ENCODE results near the gene ZNF438.
"Not testable (repeated sequence)": the region's sequence is repeated elsewhere in the genome, so short reads cannot be mapped to it uniquely, and the experiment has no call there.

ZNF438 gene

DNA sequence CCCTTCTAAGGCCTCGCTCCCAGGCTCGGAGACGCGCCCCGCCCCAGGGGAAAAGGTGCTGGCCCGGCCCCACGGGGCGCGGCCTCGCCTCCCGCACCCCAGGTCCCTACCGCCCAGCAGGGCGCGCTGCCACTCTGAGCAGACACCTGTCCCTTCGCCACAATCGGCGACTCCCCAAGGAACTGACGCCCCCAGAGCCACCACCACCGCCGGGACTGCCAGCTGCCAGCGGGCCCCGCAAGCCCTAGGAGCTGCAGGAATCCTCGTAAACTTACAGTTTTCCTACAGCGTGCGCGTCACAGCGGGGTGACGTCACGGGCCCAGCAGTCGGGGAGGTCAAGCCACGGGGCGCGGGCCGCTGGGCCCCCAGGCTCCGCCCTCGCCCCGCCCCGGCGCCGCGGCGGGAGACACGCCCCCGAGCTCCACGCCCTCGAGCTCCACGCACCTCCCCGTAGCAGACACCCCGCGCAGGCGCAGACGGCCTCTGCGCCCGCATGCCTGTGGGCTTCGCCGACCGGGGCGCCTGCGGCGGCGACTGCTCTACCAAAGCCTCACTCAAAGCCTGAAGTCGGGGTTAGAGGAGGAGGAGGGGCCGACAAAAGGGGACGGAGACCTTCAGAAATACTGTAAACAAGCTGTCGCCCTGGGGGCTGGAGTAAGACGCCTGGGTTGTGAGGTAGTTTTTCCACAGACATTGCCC lies at the start of gene ZNF438:
ZNF438 (minus strand) TSS at position 308 of the 700 bp plus-strand sequence. CDS start 154,831 bp downstream, outside the sequence.
- peak; percentile 93 for DNase-seq (ENCODE audit: low spot score)

DNA sequence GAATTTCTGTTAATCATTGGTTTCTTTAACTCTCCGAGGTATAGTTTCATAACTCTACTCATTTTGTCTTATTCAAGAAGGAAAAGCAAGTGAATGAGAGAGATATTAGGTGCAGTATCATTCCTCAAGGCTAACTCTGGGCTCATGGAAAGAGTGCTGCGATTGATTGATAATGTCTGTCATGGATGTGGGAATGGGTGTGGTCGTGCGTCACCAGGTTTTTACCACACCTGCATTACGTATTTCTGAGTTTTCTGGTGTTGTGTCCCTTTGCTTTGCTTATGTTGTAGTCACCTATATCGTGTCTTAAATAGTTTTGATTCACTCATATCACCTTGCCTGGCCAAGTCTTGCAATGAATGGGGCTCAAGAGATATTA lies 44.9 kb upstream of the ZNF438 start:
- DNase-seq (ENCODE audit: low spot score) = no peak

GRCh38 chr10:31075881-31076609 lies 44.4 kb upstream of the ZNF438 start:
- DNase-seq (ENCODE audit: low spot score) = no peak

DNA sequence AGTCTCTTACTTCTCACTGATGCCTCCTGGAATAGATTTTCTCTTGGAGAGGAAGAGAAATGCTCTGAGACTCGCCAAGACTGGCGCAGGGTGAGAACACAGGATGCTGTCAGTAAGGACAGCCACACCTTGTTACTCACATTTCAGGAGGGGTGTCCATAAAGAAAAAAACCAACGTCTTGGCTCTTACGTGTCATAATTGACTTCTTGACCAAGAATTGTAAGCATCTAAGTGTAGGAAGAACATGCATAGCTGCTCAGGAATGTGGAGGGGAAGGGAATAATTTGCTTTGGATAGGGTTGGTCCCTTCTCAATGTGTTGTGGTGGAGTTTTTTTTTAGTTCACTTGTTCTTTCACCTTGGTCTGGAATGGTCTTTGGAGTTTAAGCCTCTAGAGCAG lies 43.8 kb upstream of the ZNF438 start:
- no peak for DNase-seq (ENCODE audit: low spot score)

- no peak for DNase-seq (ENCODE audit: low spot score)
These were observed 43.0 kb upstream of the ZNF438 start for GRCh38 chr10:31074722-31075086.

GRCh38 chr10:31073996-31074721 lies 42.5 kb upstream of the ZNF438 start:
- DNase-seq (ENCODE audit: low spot score) = no peak

DNA sequence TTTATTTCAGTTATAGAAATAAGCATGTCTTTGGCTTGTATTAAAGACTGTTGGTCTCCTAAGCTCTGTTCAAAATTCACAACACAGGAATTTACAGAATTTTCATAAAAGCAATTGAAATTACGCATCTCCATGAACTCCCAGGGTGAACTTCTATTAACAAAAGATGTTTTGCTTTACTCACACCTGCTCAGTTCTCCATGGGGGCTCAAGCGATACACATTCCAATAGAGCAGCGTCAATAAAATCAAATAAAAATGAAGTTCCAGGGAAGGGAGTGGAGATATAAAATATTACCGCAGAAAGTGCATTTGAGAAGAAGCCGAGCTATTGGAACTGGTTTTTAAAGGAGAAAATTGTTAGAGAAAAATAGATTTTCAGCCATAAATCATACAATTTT lies 41.5 kb upstream of the ZNF438 start:
- DNase-seq (ENCODE audit: low spot score) = no peak

DNA sequence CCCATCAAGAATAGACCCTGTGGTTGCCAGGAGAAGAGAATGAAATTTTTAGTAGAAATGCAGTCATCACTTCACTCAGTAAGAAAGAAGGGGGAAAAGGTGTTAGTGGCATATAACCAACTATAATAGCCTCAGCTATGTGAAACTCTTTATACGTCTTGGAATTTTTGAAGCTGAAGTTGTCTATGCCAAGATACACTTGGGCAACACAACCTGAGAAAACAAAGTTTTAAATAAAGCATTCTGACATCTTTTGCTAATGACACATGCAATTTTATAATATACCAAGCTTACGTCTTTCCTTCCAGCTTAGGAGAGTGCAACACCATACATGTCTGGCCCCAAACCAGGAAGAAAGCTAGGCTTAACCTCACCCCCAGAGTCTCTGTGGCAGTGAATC lies 40.8 kb upstream of the ZNF438 start:
- DNase-seq (ENCODE audit: low spot score) = no peak

GRCh38 chr10:31071232-31072005 lies 39.8 kb upstream of the ZNF438 start:
- DNase-seq (ENCODE audit: low spot score) = no peak

DNA sequence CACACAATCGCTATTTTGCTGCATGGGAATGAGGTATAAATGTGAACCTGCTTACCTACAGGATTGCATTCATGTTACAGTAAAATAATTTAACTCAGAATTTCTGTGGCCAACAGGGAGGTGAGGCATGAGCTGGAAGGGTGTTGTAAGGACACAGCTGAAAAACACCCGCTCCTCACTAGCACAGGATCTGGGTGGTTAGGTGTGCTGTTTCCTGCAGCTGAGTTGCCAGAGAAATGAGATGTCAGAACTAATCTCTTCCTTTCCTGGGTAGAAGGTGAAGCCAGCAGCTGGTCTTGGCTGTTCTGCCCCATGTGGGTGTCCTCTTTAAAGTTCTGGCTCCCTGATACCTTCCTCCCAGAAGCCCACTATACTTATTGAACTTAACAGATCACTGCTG lies 39.0 kb upstream of the ZNF438 start:
- DNase-seq (ENCODE audit: low spot score) = no peak

DNA sequence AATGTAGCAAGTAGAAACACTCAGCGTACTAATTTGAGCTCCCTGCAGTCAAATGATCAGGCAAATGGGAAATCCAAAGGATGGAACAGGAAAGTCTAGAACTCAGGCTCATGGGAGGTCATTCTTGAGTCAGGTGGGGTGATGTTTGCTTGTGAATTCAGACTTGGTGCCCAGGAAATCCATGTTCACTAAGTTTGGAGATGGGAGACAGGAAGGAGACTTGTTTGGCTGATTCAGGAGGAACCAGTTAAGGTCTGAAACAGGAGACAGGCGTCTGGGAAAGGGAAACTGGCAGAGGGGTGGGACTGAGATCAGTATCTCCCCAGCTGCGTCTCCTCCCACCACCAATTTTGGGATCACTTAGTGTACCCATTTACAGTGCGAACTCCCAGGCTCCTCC lies 38.4 kb upstream of the ZNF438 start:
- DNase-seq (ENCODE audit: low spot score) = no peak

- DNase-seq (ENCODE audit: low spot score) = no peak
These were observed 37.7 kb upstream of the ZNF438 start for GRCh38 chr10:31069411-31069810.

GRCh38 chr10:31064348-31064747 lies 32.7 kb upstream of the ZNF438 start:
- DNase-seq (ENCODE audit: low spot score) = no peak

- no peak for DNase-seq (ENCODE audit: low spot score)
These were observed 32.2 kb upstream of the ZNF438 start for GRCh38 chr10:31063841-31064240.

DNA sequence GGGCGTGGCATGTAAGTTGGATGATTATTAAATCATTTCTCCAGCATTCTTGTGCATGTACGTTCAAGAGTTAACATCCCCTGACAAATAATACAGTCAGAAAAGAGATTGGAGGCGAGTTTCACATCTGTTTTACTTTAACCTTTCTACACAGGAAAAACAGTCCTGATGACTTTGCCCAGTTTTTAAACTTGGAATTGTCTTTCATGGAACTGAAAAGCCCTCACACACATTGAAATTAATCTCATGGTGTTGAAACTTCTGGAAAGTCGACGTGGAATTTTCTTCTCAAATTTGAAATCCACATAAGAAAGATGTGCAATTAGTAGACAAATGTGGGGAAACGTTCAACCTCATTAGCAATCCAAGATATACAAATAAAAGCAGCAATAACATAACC lies 31.2 kb upstream of the ZNF438 start:
- no peak for DNase-seq (ENCODE audit: low spot score)

DNA sequence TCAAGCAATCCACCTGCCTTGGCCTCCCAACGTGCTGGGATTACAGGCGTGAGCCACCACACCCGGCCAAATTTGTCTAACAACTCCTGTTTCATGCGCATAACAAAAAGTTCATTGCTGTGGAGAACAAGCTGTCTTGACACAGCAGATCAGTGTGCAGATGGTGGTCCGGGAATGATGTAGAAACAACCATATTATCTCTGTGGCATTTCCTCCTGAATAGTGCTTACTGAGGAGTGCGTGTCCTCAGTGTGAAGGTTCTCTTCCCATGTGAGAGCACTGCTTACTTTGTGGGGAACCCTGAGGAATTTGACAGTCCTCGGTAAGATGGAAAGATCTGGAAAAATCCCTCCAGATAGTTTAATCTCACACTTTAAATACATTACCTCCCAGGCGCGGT lies 30.3 kb upstream of the ZNF438 start:
- no peak for DNase-seq (ENCODE audit: low spot score)

DNA sequence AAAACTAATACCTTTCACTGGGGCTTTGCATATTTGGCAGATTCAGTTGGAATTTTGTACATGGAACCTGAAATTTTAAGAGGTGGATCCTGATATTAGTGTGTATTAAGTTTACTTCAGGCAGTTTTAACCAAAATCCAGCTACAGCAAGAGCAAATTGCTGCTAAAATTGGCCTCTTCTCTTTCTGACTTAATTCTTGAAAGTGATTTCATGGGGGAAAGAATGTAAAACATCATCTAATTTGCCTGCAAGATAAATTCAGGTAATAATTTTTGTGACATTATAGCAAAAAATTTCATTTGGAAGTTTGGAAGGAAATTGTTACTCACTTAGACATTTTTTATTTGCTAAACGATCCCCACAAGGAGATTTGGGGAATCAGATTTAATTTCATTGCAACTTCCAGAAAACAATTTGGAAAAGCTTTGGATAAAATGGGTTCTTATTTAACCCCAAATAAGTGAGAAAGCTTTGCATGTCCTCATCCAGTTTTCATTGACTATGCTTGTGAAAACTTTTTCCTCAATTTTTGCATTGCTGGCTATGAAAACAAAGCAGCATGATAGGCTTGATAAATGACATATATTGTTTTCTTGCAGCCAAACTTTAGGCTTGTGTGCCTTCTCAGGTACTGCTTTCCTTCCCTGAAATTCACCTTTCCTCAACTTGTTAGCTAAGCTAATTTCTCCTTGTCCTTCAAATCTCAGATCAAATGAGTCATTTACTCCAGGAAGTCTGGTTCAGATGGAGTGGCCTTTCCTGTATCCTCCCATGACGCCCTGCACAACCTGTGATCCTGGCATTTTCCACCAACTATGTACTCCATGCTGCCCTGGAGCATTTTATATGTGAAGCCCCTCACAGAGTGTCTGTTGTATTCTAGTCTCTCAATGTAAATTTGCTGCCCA lies 27.4 kb upstream of the ZNF438 start:
- DNase-seq (ENCODE audit: low spot score) = no peak

GRCh38 chr10:31056678-31057077 lies 25.0 kb upstream of the ZNF438 start:
- not testable (repeated sequence) for DNase-seq (ENCODE audit: low spot score)

DNA sequence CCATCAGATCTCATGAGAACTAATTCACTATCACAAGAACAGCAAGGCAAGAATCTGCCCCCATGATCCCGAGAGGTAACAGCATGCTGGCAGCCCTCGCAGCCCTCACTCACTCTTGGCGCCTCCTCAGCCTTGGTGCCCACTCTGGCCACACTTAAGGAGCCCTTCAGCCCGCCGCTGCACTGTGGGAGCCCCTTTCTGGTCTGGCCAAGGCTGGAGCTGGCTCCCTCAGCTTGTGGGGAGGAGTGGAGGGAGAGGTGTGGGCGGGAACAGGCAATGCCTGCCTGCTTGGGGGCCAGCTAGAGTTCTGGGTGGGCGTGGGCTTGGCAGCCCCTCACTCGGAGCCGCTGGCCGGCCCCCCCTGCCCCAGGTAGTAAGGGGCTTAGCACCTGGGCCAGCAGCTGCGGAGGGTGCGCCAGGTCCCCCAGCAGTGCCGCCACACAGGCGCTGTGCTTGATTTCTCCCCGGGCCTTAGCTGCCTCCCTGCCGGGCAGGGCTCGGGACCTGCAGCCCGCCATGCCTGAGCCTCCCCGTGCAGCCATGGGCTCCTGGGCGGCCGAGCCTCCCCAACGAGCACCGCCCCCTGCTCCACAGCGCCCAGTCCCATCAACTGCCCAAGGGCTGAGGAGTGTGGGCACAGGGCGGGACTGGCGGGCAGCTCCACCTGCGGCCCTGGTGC lies 24.0 kb upstream of the ZNF438 start:
- no peak for DNase-seq (ENCODE audit: low spot score)

GRCh38 chr10:31051703-31052102 lies 20.0 kb upstream of the ZNF438 start:
- no peak for DNase-seq (ENCODE audit: low spot score)

- no peak for DNase-seq (ENCODE audit: low spot score)
These were observed 11.0 kb upstream of the ZNF438 start for GRCh38 chr10:31042670-31043069.

Data from CD4-positive, alpha-beta T cell treated with Interleukin-6 at 100 ng/mL for 8 hours (primary cell).